Progenitor cell of endocrine pancreas (in vitro differentiated cells): ENCODE measurements around the gene RIMBP2. TPM values are rescaled to one million over a fixed set of nuclear protein-coding genes. Genes with fewer than 3 reads are reported as not detected.

Source experiments
- DNase-seq: peaks from one replicate; pipeline ENCODE4 v3.0.0; 2021; ENCODE audit warnings: low spot score; ENCODE audit not compliant: unreplicated experiment
- H3K27ac Mint-ChIP-seq: 2 replicates; pipeline ENCODE4 v1.8.0; 2021; ENCODE audit warnings: mild to moderate bottlenecking, moderate library complexity, mixed read lengths
- H3K27me3 Mint-ChIP-seq: 2 replicates; pipeline ENCODE4 v1.8.0; 2021; ENCODE audit warnings: mixed read lengths
- H3K36me3 Mint-ChIP-seq: 2 replicates; pipeline ENCODE4 v1.8.0; 2022; ENCODE audit warnings: mixed read lengths; ENCODE audit not compliant: insufficient read depth
- H3K4me1 Mint-ChIP-seq: 2 replicates; pipeline ENCODE4 v1.8.0; 2021; ENCODE audit warnings: low read depth, mixed read lengths
- H3K4me3 Mint-ChIP-seq: 2 replicates; pipeline ENCODE4 v1.8.0; 2021; ENCODE audit warnings: low read depth, mild to moderate bottlenecking, moderate library complexity, mixed read lengths
- H3K9me3 Mint-ChIP-seq: 2 replicates; pipeline ENCODE4 v1.8.0; 2021; ENCODE audit warnings: low read depth, mixed read lengths
- CTCF ChIP-seq: fragments of 200-600 bp; sonication (generic); IDR thresholded peaks from one replicate; pipeline ENCODE4 v1.5.0; 2021; ENCODE audit warnings: antibody characterized with exemption, mild to moderate bottlenecking; ENCODE audit not compliant: unreplicated experiment
- total RNA-seq: library from RNA; stranded (reverse); gene quantifications from 2 replicates; pipeline ENCODE4 v1.2.1, GENCODE V29; 2021

The RIMBP2 gene
- total RNA-seq, 1 donor from 2014 or later, result 31.6 TPM

GRCh38 chr12:130619385-130620001 lies 96.6 kb downstream of the RIMBP2 start:
- no peak for DNase-seq
- Mint-ChIP-seq H3K36me3 (peaks cover 9% of the 10 kb centered on the region), H3K4me1 (peaks cover 17% of the 10 kb centered on the region), H3K27me3 (no peaks in the 10 kb centered on the region), H3K27ac (peak overlapping the region; percentile 87), H3K9me3 (peaks cover 16% of the 10 kb centered on the region), H3K4me3 (no peak overlapping the region)
- no peak for TF ChIP-seq CTCF

DNA sequence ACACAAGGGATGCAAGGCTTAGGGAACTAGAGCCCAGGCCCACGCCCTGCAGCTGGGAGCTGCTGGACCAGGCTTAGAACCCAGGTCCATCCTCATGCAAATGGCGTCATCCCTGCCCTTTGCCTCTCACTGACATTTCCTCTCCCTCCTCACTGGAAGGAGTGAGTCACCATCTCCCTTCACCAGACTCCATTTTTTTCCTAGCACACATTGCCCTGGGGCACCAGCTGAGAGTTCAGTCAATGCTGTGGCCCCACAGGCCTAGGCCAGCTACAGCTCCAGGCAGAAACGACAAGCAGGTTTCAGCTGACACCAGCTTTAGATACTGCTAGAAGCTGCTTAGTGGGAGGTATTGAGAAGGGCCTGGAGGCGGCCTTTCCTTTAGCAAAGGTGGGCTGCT lies 98.9 kb downstream of the RIMBP2 start:
- Mint-ChIP-seq H3K27me3 (no peaks in the 10 kb centered on the region), H3K4me1 (peaks cover 22% of the 10 kb centered on the region), H3K27ac (no peak overlapping the region), H3K36me3 (peaks cover 7% of the 10 kb centered on the region), H3K4me3 (no peak overlapping the region), H3K9me3 (peaks cover 8% of the 10 kb centered on the region)
- no peak for TF ChIP-seq CTCF
- DNase-seq, result no peak

- H3K36me3 Mint-ChIP-seq, result peaks cover 5% of the 10 kb centered on the region
- H3K4me1 Mint-ChIP-seq, result peaks cover 23% of the 10 kb centered on the region
- no peak overlapping the region for H3K27ac Mint-ChIP-seq
- H3K9me3 Mint-ChIP-seq, result peaks cover 4% of the 10 kb centered on the region
- no peak for DNase-seq
- no peak overlapping the region for H3K4me3 Mint-ChIP-seq
- TF ChIP-seq CTCF, result no peak
- H3K27me3 Mint-ChIP-seq, result no peaks in the 10 kb centered on the region
Measured at GRCh38 chr12:130615861-130616345, 100.2 kb downstream of the RIMBP2 start.

DNA sequence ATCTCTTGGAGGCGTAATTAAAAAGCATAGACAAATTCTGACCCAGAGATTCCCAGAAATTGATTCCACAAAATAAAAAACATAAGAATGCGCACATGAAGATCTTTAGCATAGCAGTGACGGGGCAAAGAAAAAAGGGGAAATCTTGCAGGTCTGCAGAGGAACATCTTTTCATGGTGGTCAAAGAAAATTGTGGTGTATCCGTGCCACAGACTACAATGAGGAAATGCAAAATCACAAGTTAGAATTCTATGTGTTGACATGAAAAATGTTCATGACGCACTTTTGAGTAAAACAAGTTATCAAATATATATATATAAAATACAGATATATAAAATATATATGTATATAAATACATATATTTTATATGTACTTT lies 101.6 kb downstream of the RIMBP2 start:
- TF ChIP-seq CTCF, result no peak
- H3K36me3 Mint-ChIP-seq, result peaks cover 2% of the 10 kb centered on the region
- H3K4me1 Mint-ChIP-seq, result peaks cover 19% of the 10 kb centered on the region
- no peak for DNase-seq
- H3K27ac Mint-ChIP-seq, result peak overlapping the region; percentile 37
- H3K9me3 Mint-ChIP-seq, result no peaks in the 10 kb centered on the region
- H3K4me3 Mint-ChIP-seq, result no peak overlapping the region
- no peaks in the 10 kb centered on the region for H3K27me3 Mint-ChIP-seq

- no peak overlapping the region for H3K4me3 Mint-ChIP-seq
- peak overlapping the region; percentile 37 for H3K27ac Mint-ChIP-seq
- peaks cover 2% of the 10 kb centered on the region for H3K36me3 Mint-ChIP-seq
- no peaks in the 10 kb centered on the region for H3K27me3 Mint-ChIP-seq
- no peaks in the 10 kb centered on the region for H3K9me3 Mint-ChIP-seq
- TF ChIP-seq CTCF, result no peak
- peaks cover 14% of the 10 kb centered on the region for H3K4me1 Mint-ChIP-seq
- DNase-seq, result no peak
Measured at GRCh38 chr12:130613831-130614529, 102.1 kb downstream of the RIMBP2 start.
